Measurements from ENCODE around the gene UPK3B.
"Not testable (repeated sequence)": the region's sequence is repeated elsewhere in the genome, so short reads cannot be mapped to it uniquely, and the experiment has no call there.

The UPK3B gene

DNA sequence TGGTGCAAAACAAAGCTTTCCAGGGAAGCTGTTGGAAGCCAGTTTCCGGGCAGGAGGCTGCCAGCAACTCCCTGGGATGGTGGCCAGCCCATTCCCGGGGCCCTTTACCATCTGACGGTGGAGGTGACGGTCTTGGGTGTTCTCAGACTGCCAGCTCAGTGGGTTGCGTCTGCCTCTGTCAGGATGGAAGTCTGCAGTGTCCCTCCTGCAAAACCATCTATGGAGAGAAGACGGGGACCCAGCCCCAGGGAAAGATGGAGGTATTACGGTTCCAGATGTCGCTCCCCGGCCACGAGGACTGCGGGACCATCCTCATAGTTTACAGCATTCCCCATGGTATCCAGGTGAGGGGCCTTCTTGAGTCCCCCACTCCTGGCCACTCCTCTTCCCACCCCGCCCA, 7.1 kb upstream of the UPK3B start:
- not testable (repeated sequence) for H4K91ac ChIP-seq (ENCODE audit: low read depth, low read length, poor library complexity); H2BK120ac ChIP-seq (ENCODE audit: low read depth, low read length); H3K79me1 ChIP-seq (ENCODE audit: low read depth, low read length); H3K9ac ChIP-seq (ENCODE audit: low read depth, low read length, poor library complexity); H3K23ac ChIP-seq (ENCODE audit: low read depth, low read length, poor library complexity); H3K4ac ChIP-seq (ENCODE audit: low read length); H2BK5ac ChIP-seq (ENCODE audit: low read length); H3K36me3 ChIP-seq (replicated peaks in 1 of 2; ENCODE audit: control insufficient read depth in 2 of 2, insufficient read depth in 2 of 2, low read length in 2 of 2); DNase-seq (ENCODE audit: low spot score); H2BK15ac ChIP-seq (ENCODE audit: low read length); H3K4me3 ChIP-seq (ENCODE audit: low read length in 2 of 2); H4K8ac ChIP-seq (ENCODE audit: low read depth, low read length); H2AK5ac ChIP-seq (ENCODE audit: low read depth, low read length); H3K4me1 ChIP-seq (ENCODE audit: control insufficient read depth in 2 of 2, insufficient read depth in 1 of 2, low read depth in 1 of 2, low read length in 2 of 2); H3K9me3 ChIP-seq (replicated peaks in 1 of 2; ENCODE audit: control insufficient read depth in 2 of 2, insufficient read depth in 1 of 2, low read depth in 1 of 2, low read length in 2 of 2); H3K27me3 ChIP-seq (ENCODE audit: control insufficient read depth in 3 of 3, insufficient read depth in 3 of 3, low read depth in 1 of 3, low read length in 3 of 3); H3K14ac ChIP-seq (ENCODE audit: low read length); H2AFZ ChIP-seq (ENCODE audit: low read length); H2BK12ac ChIP-seq (ENCODE audit: low read length); H3K4me2 ChIP-seq (ENCODE audit: insufficient read depth, low read length, poor library complexity, severe bottlenecking); H3K18ac ChIP-seq (ENCODE audit: low read length); H3K27ac ChIP-seq (replicated peaks; ENCODE audit: low read length)
- no CpG with 5 or more reads among the region's 12 CpGs for WGBS, 2 donors (ENCODE audit: extremely low coverage in 2 of 2, insufficient read length in 2 of 2, insufficient replicate concordance in 1 of 2)

DNA sequence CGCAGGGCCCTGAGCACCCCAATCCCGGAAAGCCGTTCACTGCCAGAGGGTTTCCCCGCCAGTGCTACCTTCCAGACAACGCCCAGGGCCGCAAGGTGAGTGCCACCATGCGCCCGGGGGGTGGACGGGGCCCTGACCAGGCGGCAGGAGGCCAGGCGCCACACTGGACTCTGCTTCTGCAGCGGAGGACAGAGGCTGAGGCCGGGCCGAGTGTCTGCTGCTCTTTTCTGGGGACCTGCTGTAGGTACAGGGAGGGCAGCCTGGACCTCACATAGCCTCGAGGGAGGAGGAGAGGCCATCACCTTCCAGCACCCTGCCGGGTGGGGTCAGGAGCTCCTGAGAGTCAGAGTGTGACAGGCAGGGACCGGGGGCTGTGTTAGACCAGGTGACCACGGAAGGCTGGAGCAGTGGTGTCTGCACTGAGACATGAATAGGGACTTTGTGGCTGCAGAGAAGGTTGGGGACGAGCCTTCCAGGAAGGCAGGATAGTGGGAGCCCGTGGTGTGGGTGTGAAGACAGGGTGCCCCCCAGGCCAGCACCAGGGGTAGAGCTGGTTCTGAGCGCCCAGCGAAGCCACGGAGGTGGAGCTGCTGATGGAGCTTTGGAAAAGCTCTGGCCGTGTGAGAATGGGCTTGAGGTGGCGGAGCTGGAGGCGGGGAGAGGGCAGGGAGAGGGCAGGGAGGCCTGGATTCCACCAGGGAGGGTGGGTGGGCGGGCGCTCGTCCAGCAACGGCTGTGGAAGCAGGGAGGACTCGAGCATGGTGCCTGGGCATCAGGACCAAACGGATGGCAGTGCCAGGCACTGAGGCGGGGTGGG, 5.8 kb upstream of the UPK3B start:
- not testable (repeated sequence) for H2BK120ac ChIP-seq (ENCODE audit: low read depth, low read length); H3K9me3 ChIP-seq (replicated peaks in 1 of 2; ENCODE audit: control insufficient read depth in 2 of 2, insufficient read depth in 1 of 2, low read depth in 1 of 2, low read length in 2 of 2); H4K8ac ChIP-seq (ENCODE audit: low read depth, low read length); H3K27me3 ChIP-seq (ENCODE audit: control insufficient read depth in 3 of 3, insufficient read depth in 3 of 3, low read depth in 1 of 3, low read length in 3 of 3); H2AFZ ChIP-seq (ENCODE audit: low read length); H3K4me3 ChIP-seq (ENCODE audit: low read length in 2 of 2); H3K23ac ChIP-seq (ENCODE audit: low read depth, low read length, poor library complexity); H4K91ac ChIP-seq (ENCODE audit: low read depth, low read length, poor library complexity); H2BK15ac ChIP-seq (ENCODE audit: low read length); H2BK12ac ChIP-seq (ENCODE audit: low read length); H3K27ac ChIP-seq (replicated peaks; ENCODE audit: low read length); H3K4ac ChIP-seq (ENCODE audit: low read length); H3K4me1 ChIP-seq (ENCODE audit: control insufficient read depth in 2 of 2, insufficient read depth in 1 of 2, low read depth in 1 of 2, low read length in 2 of 2); H2BK5ac ChIP-seq (ENCODE audit: low read length); H3K18ac ChIP-seq (ENCODE audit: low read length); H3K14ac ChIP-seq (ENCODE audit: low read length); H3K4me2 ChIP-seq (ENCODE audit: insufficient read depth, low read length, poor library complexity, severe bottlenecking); H3K36me3 ChIP-seq (replicated peaks in 1 of 2; ENCODE audit: control insufficient read depth in 2 of 2, insufficient read depth in 2 of 2, low read length in 2 of 2); H3K79me1 ChIP-seq (ENCODE audit: low read depth, low read length); H2AK5ac ChIP-seq (ENCODE audit: low read depth, low read length); DNase-seq (ENCODE audit: low spot score)
- WGBS, 2 donors (ENCODE audit: extremely low coverage in 2 of 2, insufficient read length in 2 of 2, insufficient replicate concordance in 1 of 2) = no CpG with 5 or more reads among the region's 33 CpGs
- peak overlapping the region; percentile 21 for H3K9ac ChIP-seq (ENCODE audit: low read depth, low read length, poor library complexity)

DNA sequence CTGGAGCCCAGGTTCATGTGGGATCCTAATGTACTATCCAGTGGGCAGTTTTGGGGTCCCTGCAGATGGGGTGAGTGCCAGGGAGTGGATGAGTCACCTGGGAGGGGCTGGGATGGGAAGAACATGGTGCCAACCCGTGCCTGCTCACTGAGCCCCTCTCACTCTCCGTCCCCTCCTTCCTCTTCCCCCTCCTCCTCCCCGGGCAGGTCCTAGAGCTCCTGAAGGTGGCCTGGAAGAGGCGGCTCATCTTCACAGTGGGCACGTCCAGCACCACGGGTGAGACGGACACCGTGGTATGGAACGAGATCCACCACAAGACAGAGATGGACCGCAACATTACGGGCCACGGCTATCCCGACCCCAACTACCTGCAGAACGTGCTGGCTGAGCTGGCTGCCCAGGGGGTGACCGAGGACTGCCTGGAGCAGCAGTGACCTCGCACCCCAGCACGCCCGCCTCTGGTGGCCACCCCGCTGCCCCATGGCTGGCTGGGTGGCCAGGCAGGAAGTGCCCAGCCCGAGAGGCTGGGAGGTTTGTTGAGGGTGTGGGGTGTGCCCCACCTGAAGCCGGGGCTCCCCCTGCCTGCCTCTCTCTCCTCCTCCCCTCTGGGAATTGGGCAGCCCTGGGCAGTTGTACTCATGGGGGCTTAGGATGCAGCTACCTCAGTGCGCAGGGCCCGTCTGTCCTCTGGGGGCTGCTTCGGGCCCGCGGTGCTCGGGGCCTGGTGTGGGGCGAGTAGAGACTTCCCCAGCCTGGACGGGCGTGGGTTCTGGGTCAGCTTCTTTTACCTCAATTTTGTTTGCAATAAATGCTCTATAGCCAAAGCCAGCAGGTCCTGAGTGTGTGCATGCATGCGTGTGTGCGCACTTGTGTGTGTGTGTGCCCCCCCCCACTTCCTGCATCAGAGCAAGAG, 4.9 kb upstream of the UPK3B start:
- Histone ChIP-seq H2AK5ac (ENCODE audit: low read depth, low read length) (no peak overlapping the region), H3K27me3 (ENCODE audit: control insufficient read depth in 3 of 3, insufficient read depth in 3 of 3, low read depth in 1 of 3, low read length in 3 of 3) (no peaks in the 10 kb centered on the region), H4K8ac (ENCODE audit: low read depth, low read length) (peak overlapping the region; percentile 17), H3K36me3 (replicated peaks in 1 of 2; ENCODE audit: control insufficient read depth in 2 of 2, insufficient read depth in 2 of 2, low read length in 2 of 2) (peaks cover 0 to 3% of the 10 kb centered on the region in 2 donors), H3K4me3 (ENCODE audit: low read length in 2 of 2) (no peak overlapping the region), H2BK120ac (ENCODE audit: low read depth, low read length) (no peak overlapping the region), H3K9me3 (replicated peaks in 1 of 2; ENCODE audit: control insufficient read depth in 2 of 2, insufficient read depth in 1 of 2, low read depth in 1 of 2, low read length in 2 of 2) (no peaks in the 10 kb centered on the region), H2BK15ac (ENCODE audit: low read length) (no peak overlapping the region), H2AFZ (ENCODE audit: low read length) (no peak overlapping the region), H3K4me1 (ENCODE audit: control insufficient read depth in 2 of 2, insufficient read depth in 1 of 2, low read depth in 1 of 2, low read length in 2 of 2) (peaks cover 7 to 8% of the 10 kb centered on the region in 2 donors), H3K14ac (ENCODE audit: low read length) (peak overlapping the region; percentile 21), H3K79me1 (ENCODE audit: low read depth, low read length) (peaks cover 1% of the 10 kb centered on the region), H2BK5ac (ENCODE audit: low read length) (peak overlapping the region; percentile 53), H3K27ac (replicated peaks; ENCODE audit: low read length) (no peak overlapping the region), H3K23ac (ENCODE audit: low read depth, low read length, poor library complexity) (peak overlapping the region; percentile 55), H3K4me2 (ENCODE audit: insufficient read depth, low read length, poor library complexity, severe bottlenecking) (no peak overlapping the region), H4K91ac (ENCODE audit: low read depth, low read length, poor library complexity) (no peak overlapping the region), H3K18ac (ENCODE audit: low read length) (no peak overlapping the region), H3K4ac (ENCODE audit: low read length) (no peak overlapping the region), H3K9ac (ENCODE audit: low read depth, low read length, poor library complexity) (no peak overlapping the region), H2BK12ac (ENCODE audit: low read length) (no peak overlapping the region)
- DNase-seq (ENCODE audit: low spot score) = no peak
- no CpG with 5 or more reads among the region's 32 CpGs for WGBS, 2 donors (ENCODE audit: extremely low coverage in 2 of 2, insufficient read length in 2 of 2, insufficient replicate concordance in 1 of 2)

DNA sequence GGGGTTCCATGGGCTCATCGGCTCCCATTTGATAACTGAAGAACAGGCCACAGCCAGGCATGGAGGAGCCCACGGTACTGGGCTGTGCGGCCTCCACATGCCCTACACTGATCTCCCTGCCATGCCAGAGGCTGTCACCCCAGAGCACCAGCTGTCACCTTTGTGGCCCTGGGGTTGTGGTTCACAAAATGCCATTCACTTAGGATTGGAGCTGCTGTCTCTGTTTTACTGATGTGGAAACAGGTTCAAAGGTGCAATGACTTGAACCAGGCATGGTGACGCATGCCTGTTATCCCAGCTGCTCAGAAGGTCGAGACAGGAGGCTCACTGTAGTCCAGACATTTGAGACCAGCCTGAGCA, 4.3 kb upstream of the UPK3B start:
- no CpG with 5 or more reads among the region's 5 CpGs for WGBS, 2 donors (ENCODE audit: extremely low coverage in 2 of 2, insufficient read length in 2 of 2, insufficient replicate concordance in 1 of 2)
- H3K14ac ChIP-seq (ENCODE audit: low read length) = no peak overlapping the region
- DNase-seq (ENCODE audit: low spot score) = no peak

More for the DNA sequence above, 4.3 kb upstream of the UPK3B start:
- H2AFZ ChIP-seq (ENCODE audit: low read length) = no peak overlapping the region
- no peaks in the 10 kb centered on the region for H3K27me3 ChIP-seq (ENCODE audit: control insufficient read depth in 3 of 3, insufficient read depth in 3 of 3, low read depth in 1 of 3, low read length in 3 of 3)
- no peak overlapping the region for H2AK5ac ChIP-seq (ENCODE audit: low read depth, low read length)
- H2BK12ac ChIP-seq (ENCODE audit: low read length) = no peak overlapping the region
- H4K8ac ChIP-seq (ENCODE audit: low read depth, low read length) = no peak overlapping the region
- H3K4me3 ChIP-seq (ENCODE audit: low read length in 2 of 2) = no peak overlapping the region
- no peak overlapping the region for H3K27ac ChIP-seq (replicated peaks; ENCODE audit: low read length)
- no peak overlapping the region for H4K91ac ChIP-seq (ENCODE audit: low read depth, low read length, poor library complexity)
- no peak overlapping the region for H3K18ac ChIP-seq (ENCODE audit: low read length)
- H3K79me1 ChIP-seq (ENCODE audit: low read depth, low read length) = peaks cover 1% of the 10 kb centered on the region
- H3K36me3 ChIP-seq (replicated peaks in 1 of 2; ENCODE audit: control insufficient read depth in 2 of 2, insufficient read depth in 2 of 2, low read length in 2 of 2) = peaks cover 0 to 3% of the 10 kb centered on the region in 2 donors
- no peak overlapping the region for H2BK120ac ChIP-seq (ENCODE audit: low read depth, low read length)
- H3K4me1 ChIP-seq (ENCODE audit: control insufficient read depth in 2 of 2, insufficient read depth in 1 of 2, low read depth in 1 of 2, low read length in 2 of 2) = peaks cover 8% of the 10 kb centered on the region in 2 donors
- H2BK15ac ChIP-seq (ENCODE audit: low read length) = no peak overlapping the region
- H3K23ac ChIP-seq (ENCODE audit: low read depth, low read length, poor library complexity) = peak overlapping the region; percentile 55
- no peak overlapping the region for H3K4ac ChIP-seq (ENCODE audit: low read length)
- peak overlapping the region; percentile 53 for H2BK5ac ChIP-seq (ENCODE audit: low read length)
- H3K9me3 ChIP-seq (replicated peaks in 1 of 2; ENCODE audit: control insufficient read depth in 2 of 2, insufficient read depth in 1 of 2, low read depth in 1 of 2, low read length in 2 of 2) = no peaks in the 10 kb centered on the region
- H3K9ac ChIP-seq (ENCODE audit: low read depth, low read length, poor library complexity) = no peak overlapping the region
- no peak overlapping the region for H3K4me2 ChIP-seq (ENCODE audit: insufficient read depth, low read length, poor library complexity, severe bottlenecking)

All from neuronal stem cell (in vitro differentiated cells).